Smooth muscle cell of trachea (primary cell): ENCODE data around the gene PPP1R15A. TPM values are rescaled to one million over a fixed set of nuclear protein-coding genes. Genes with fewer than 3 reads are reported as not detected.

Experiments used
- total RNA-seq: library from RNA; depleted of rRNA; stranded (reverse); fragments of >200 nt; gene quantifications from 2 replicates; pipeline ENCODE4 v1.2.1, GENCODE V29; 2014

PPP1R15A gene
- total RNA-seq: 70.0 and 111 TPM in 2 replicates

GRCh38 chr19:48872182-48872883, at the start of gene PPP1R15A:
TSS of gene PPP1R15A (plus strand) at chr19:48872421. CDS start at chr19:48873234, 813 bp downstream.

GRCh38 chr19:48836089-48837017, 35.9 kb upstream of the PPP1R15A start, which contains the start of gene HSD17B14:
TSS of gene HSD17B14 (minus strand) at chr19:48836491. CDS start at chr19:48836411, 80 bp downstream.

GRCh38 chr19:48868114-48868886, 3.9 kb upstream of the PPP1R15A start, which contains the start of gene PLEKHA4:
TSS of gene PLEKHA4 (minus strand) at chr19:48868617. CDS start at chr19:48867620, 997 bp downstream.

GRCh38 chr19:48899781-48900476, 27.7 kb downstream of the PPP1R15A start, which contains the start of gene NUCB1:
TSS of gene NUCB1 (plus strand) at chr19:48900312. CDS start at chr19:48900797, 485 bp downstream.

Other genes starting within 250 kb of the PPP1R15A start
- gene DBP, start 235.0 kb upstream of the PPP1R15A start, total RNA-seq: 11.6 and 14.1 TPM in 2 replicates
- gene CA11, start 226.2 kb upstream of the PPP1R15A start, total RNA-seq: 1.6 and 2.8 TPM in 2 replicates
- gene NTN5, start 199.4 kb upstream of the PPP1R15A start, total RNA-seq: under 0.01 and 0.33 TPM in 2 replicates
- gene FUT2, start 176.4 kb upstream of the PPP1R15A start, total RNA-seq: not detected in 2 replicates
- 1.9 and 3.8 TPM in 2 replicates for gene MAMSTR, start 152.7 kb upstream of the PPP1R15A start, total RNA-seq
- gene RASIP1, start 131.8 kb upstream of the PPP1R15A start, total RNA-seq: 1.0 and 2.8 TPM in 2 replicates
- gene IZUMO1, start 125.5 kb upstream of the PPP1R15A start, total RNA-seq: not detected in 2 replicates
- gene FUT1, start 119.8 kb upstream of the PPP1R15A start, total RNA-seq: under 0.01 TPM in 2 replicates
- not detected in 2 replicates for gene FGF21, start 116.9 kb upstream of the PPP1R15A start, total RNA-seq
- 46.4 and 51.6 TPM in 2 replicates for gene BCAT2, start 61.4 kb upstream of the PPP1R15A start, total RNA-seq
- gene HSD17B14, start 35.9 kb upstream of the PPP1R15A start, total RNA-seq: 6.0 TPM in 2 replicates
- gene PLEKHA4, start 3.8 kb upstream of the PPP1R15A start, total RNA-seq: 33.5 and 35.4 TPM in 2 replicates
- gene TULP2, start 26.3 kb downstream of the PPP1R15A start, total RNA-seq: 0.44 and 1.7 TPM in 2 replicates
- 185 and 330 TPM in 2 replicates for gene NUCB1, start 27.9 kb downstream of the PPP1R15A start, total RNA-seq
- not detected in 2 replicates for gene DHDH, start 61.3 kb downstream of the PPP1R15A start, total RNA-seq
- gene BAX, start 82.5 kb downstream of the PPP1R15A start, total RNA-seq: 84.1 and 144 TPM in 2 replicates
- 3,972 and 15,717 TPM in 2 replicates for gene FTL, start 92.9 kb downstream of the PPP1R15A start, total RNA-seq
- 41.5 and 53.4 TPM in 2 replicates for gene GYS1, start 120.9 kb downstream of the PPP1R15A start, total RNA-seq
- 175 and 353 TPM in 2 replicates for gene RUVBL2, start 121.5 kb downstream of the PPP1R15A start, total RNA-seq
- gene LHB, start 144.7 kb downstream of the PPP1R15A start, total RNA-seq: not detected in 2 replicates
- gene CGB3, start 151.9 kb downstream of the PPP1R15A start, total RNA-seq: not detected in 2 replicates
- not detected in 2 replicates for gene CGB2, start 159.5 kb downstream of the PPP1R15A start, total RNA-seq
- not detected in 2 replicates for gene CGB1, start 164.5 kb downstream of the PPP1R15A start, total RNA-seq
- not detected in 2 replicates for gene CGB5, start 171.4 kb downstream of the PPP1R15A start, total RNA-seq
- gene CGB8, start 176.7 kb downstream of the PPP1R15A start, total RNA-seq: not detected in 2 replicates
- not detected in 2 replicates for gene CGB7, start 185.3 kb downstream of the PPP1R15A start, total RNA-seq
- gene NTF4, start 192.4 kb downstream of the PPP1R15A start, total RNA-seq: not detected in 2 replicates
- not detected in 2 replicates for gene KCNA7, start 200.3 kb downstream of the PPP1R15A start, total RNA-seq
- gene SNRNP70, start 213.0 kb downstream of the PPP1R15A start, total RNA-seq: 116 and 242 TPM in 2 replicates
- gene LIN7B, start 241.9 kb downstream of the PPP1R15A start, total RNA-seq: 6.3 and 7.4 TPM in 2 replicates
- gene C19orf73, start 246.7 kb downstream of the PPP1R15A start, total RNA-seq: 0.99 TPM in 1 of 2 replicates, not detected in the other
- gene PPFIA3, start 247.1 kb downstream of the PPP1R15A start, total RNA-seq: 1.0 and 1.5 TPM in 2 replicates